Psoas muscle (tissue), 8 donors: Measurements from ENCODE around the gene KCNN1. TPM values are rescaled to one million over a fixed set of nuclear protein-coding genes. Genes with fewer than 3 reads are reported as not detected.

Source experiments
- ATAC-seq, 4 donors: fragments of 200-7000 bp; cut with Tn5 transposase; one replicate each; pipeline ENCODE4 v1.9.1; 2020; ENCODE audit warnings: moderate library complexity in 3 of 4, mild to moderate bottlenecking in 2 of 4
- DNase-seq, 2 donors: peaks; one replicate each; pipeline ENCODE4 v3.0.0-alpha.2; 2020
- H3K27ac ChIP-seq: fragments of 200-600 bp; one replicate; pipeline ENCODE4 v1.8.0; 2022
- H3K27me3 ChIP-seq, 3 donors: fragments of 200-600 bp in 1 of 3; one replicate each; pipeline versions ENCODE4 v1.6.1 to v1.8.0; 2013 to 2022; ENCODE audit warnings: low read length in 2 of 3, mild to moderate bottlenecking in 2 of 3, moderate library complexity in 1 of 3; ENCODE audit not compliant: insufficient read depth in 3 of 3
- H3K36me3 ChIP-seq, 2 donors: fragments of 200-600 bp in 1 of 2; one replicate each; pipeline versions ENCODE4 v1.6.1 to v1.8.0; 2013 to 2022; ENCODE audit warnings: low read depth in 1 of 2, mild to moderate bottlenecking in 1 of 2, moderate library complexity in 1 of 2; ENCODE audit not compliant: insufficient read depth in 1 of 2
- H3K4me1 ChIP-seq: fragments of 200-600 bp; one replicate; pipeline ENCODE4 v1.8.0; 2022
- H3K4me3 ChIP-seq: fragments of 200-600 bp; one replicate; pipeline ENCODE4 v1.8.0; 2022; ENCODE audit warnings: mild to moderate bottlenecking
- H3K9me3 ChIP-seq: fragments of 200-600 bp; one replicate; pipeline ENCODE4 v1.8.0; 2022
- CTCF ChIP-seq: fragments of 200-600 bp; IDR thresholded peaks from one replicate; pipeline ENCODE4 v1.8.0; 2022; ENCODE audit warnings: antibody characterized with exemption
- WGBS, 3 donors: extraction: QIAGEN DNeasy Blood & Tissue Kit; methylation state at CpG; one replicate each; pipeline versions ENCODE4 v1.1.6 to v1.1.7; 2013; 5-methylcytosine and 5-hydroxymethylcytosine counted together
- intact Hi-C, 2 donors: fragments of 100-400 bp; cut with DNase I; formaldehyde crosslinking; loops; one replicate each; pipeline versions ENCODE4 v1.11.0 to v1.14.2; 2022
- polyA plus RNA-seq, 3 donors: library from polyadenylated mRNA; stranded (reverse); fragments of 200-250 nt; gene quantifications; one replicate each; pipeline ENCODE4 v1.2.3, GENCODE V29; 2013
- total RNA-seq, 4 donors: library from RNA; stranded (reverse); fragmentation: NEBNext Ultra II Directional in 2 of 4; extraction: Animal tissue kit (Norgen Biotek cat#: 25700) in 2 of 4; gene quantifications; one replicate each; pipeline versions ENCODE4 v1.2.1 to v1.2.4, GENCODE V29; 2021 to 2023
- donor health status: healthy with polysubstance abuse.
- donor health status: DM: no; HTN: no; CAD: no; lungs with moderate emphysema.
- donor health status: Bipolar disorder and iron deficiency.
- donor health status: healthy.
- donor health status: DM: yes; HTN: yes; CAD: no.
- donor health status: DM: no; HTN: no; CAD: no.
- donor health status: DM: no; HTN: no; CAD: no.
- donor health status: DM: yes; HTN: yes; CAD: no.

KCNN1 gene
- total and polyA plus RNA-seq, 7 donors, result 0.01 to 0.06 TPM; not detected in 5

GRCh38 chr19:17942181-17942580 is 24.7 kb upstream of the KCNN1 start:
- peaks cover 0 to 54% of the 10 kb centered on the region in 2 donors for H3K36me3 ChIP-seq
- intact Hi-C loops, result no loop called here
- no peaks in the 10 kb centered on the region for H3K27me3 ChIP-seq
- no peak overlapping the region for H3K27ac ChIP-seq
- TF ChIP-seq CTCF, result no peak
- peaks cover 2% of the 10 kb centered on the region for H3K4me1 ChIP-seq
- no peak overlapping the region for H3K4me3 ChIP-seq
- no peak for DNase-seq
- ATAC-seq, result no peak
- H3K9me3 ChIP-seq, result no peaks in the 10 kb centered on the region
- 81 to 82% (median 81%) methylated on average over 17 of the region's 17 CpGs for WGBS, 3 donors

GRCh38 chr19:17942582-17943273 is 24.2 kb upstream of the KCNN1 start:
- 83 to 84% (median 83%) methylated on average over 40 to 41 of the region's 41 CpGs for WGBS, 3 donors
- no peak overlapping the region for H3K4me3 ChIP-seq
- peaks cover 0 to 49% of the 10 kb centered on the region in 2 donors for H3K36me3 ChIP-seq
- DNase-seq (no peak), ATAC-seq (no peak)
- peaks cover 5% of the 10 kb centered on the region for H3K4me1 ChIP-seq
- no peaks in the 10 kb centered on the region for H3K9me3 ChIP-seq
- intact Hi-C loops, result no loop called here
- no peaks in the 10 kb centered on the region for H3K27me3 ChIP-seq
- H3K27ac ChIP-seq, result no peak overlapping the region
- no peak for TF ChIP-seq CTCF

DNA sequence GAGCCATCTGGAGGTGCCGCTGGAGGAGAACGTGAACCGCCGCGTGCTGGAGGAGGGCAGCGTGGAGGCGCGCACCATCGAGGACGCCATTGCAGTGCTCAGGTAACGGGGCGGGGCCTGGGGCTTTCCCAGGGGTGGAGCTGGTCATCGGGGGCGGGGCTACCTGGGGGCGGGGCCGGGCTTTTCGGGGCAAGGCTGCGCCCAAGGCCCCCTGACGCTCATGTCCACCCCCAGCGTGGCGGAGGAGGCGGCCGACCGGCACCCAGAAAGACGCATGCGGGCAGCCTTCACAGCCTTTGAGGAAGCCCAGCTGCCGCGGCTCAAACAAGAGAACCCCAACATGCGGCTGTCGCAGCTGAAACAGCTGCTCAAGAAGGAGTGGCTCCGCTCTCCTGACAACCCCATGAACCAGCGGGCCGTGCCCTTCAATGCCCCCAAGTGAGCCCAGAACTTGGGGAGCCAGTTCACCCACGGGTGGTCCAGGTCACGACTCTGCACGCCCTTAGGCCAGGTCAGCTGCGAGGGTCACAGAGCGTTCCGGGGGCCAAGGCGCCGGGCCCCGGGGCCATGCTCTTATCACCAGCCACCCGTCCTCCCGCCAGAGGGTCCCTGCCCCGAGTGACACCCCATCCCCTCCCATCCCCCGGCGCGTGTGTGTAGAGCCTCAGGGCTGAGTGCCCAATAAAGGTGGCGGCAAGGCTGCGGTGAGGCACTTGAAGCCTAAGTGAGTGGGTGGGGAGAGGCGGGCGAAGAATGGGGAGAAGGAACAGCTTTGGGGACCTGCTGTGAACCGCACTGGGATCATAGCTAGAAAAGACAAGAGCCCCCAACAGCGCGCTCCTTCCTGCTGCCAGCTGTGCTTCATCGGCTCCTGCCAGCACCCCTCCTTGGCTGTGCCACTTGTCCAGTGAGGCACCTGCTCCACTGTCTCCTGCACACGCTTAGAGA is 23.4 kb upstream of the KCNN1 start:
- TF ChIP-seq CTCF, result no peak
- ATAC-seq (no peak), DNase-seq (no peak)
- intact Hi-C loops, result no loop called here
- Histone ChIP-seq H3K27ac (no peak overlapping the region), H3K36me3 (peaks cover 0 to 41% of the 10 kb centered on the region in 2 donors), H3K9me3 (no peaks in the 10 kb centered on the region), H3K4me3 (no peak overlapping the region), H3K4me1 (peaks cover 5% of the 10 kb centered on the region), H3K27me3 (no peaks in the 10 kb centered on the region)
- WGBS, 3 donors, result 78 to 84% (median 79%) methylated on average over 44 to 57 of the region's 57 CpGs

- TF ChIP-seq CTCF, result no peak
- Histone ChIP-seq H3K27ac (no peak overlapping the region), H3K36me3 (peaks cover 0 to 33% of the 10 kb centered on the region in 2 donors), H3K4me3 (no peak overlapping the region), H3K27me3 (peaks cover 0 to 5% (median 3%) of the 10 kb centered on the region in 3 donors), H3K4me1 (peaks cover 5% of the 10 kb centered on the region), H3K9me3 (no peaks in the 10 kb centered on the region)
- ATAC-seq (peak in 2 of 4 donors; percentile 25 to 46), DNase-seq (no peak)
- WGBS, 3 donors, result 49 to 61% (median 54%) methylated on average over 4 of the region's 4 CpGs
- intact Hi-C loops, result no loop called here
Observed at GRCh38 chr19:17944301-17944700, 22.6 kb upstream of the KCNN1 start.
